Dedifferentiated amniotic fluid mesenchymal stem cell (primary cell): ENCODE data around the gene TRAPPC10.

Source experiments
- DNase-seq: peaks from one replicate; pipeline ENCODE4 v3.0.0-alpha.2; 2016; ENCODE audit errors: extremely low spot score

The TRAPPC10 gene

GRCh38 chr21:44064852-44065403 lies 52.8 kb downstream of the TRAPPC10 start:
- no peak for DNase-seq

DNA sequence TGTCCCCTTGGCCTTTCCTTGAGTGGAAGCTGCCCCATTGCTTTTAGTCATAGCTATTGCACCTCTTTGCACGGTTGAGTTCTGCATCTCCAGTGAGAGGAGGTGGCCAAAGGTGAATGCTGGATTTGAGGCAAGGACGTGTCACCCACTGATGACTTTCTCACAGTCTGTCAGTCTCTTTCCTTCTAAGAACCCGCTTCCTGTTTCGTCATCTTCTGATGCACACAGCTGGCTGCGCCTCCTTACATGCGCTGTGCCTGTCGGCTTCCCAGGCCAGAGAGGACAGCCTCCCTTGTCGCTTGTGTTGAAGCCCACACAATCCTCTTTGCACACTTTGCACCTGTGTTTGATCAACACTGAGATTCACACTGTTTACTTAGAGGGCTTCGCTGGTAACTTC lies 53.3 kb downstream of the TRAPPC10 start:
- no peak for DNase-seq

DNA sequence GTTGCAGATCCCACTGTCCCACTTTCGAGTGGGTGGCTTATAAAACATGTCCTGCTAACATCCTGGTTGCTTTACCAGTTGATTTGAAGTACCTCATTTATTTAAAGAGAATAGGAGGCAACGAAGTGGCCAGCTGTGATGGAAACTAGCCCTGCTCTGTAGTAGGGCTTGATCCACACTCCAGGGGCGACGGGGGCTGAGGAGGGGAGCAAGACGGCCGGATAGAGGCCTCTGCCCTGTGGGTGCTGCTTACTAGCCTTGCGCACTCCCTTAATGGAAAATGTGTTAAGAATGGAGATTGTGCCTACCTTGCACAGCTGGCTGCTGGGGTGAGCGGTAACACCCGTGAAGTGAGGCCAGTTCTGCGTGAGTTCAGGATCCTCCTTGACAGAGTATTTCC lies 54.0 kb downstream of the TRAPPC10 start:
- DNase-seq = no peak

- no peak for DNase-seq
Measured at GRCh38 chr21:44067011-44067839, 55.1 kb downstream of the TRAPPC10 start.

GRCh38 chr21:44070391-44070790 lies 58.3 kb downstream of the TRAPPC10 start:
- no peak for DNase-seq

DNA sequence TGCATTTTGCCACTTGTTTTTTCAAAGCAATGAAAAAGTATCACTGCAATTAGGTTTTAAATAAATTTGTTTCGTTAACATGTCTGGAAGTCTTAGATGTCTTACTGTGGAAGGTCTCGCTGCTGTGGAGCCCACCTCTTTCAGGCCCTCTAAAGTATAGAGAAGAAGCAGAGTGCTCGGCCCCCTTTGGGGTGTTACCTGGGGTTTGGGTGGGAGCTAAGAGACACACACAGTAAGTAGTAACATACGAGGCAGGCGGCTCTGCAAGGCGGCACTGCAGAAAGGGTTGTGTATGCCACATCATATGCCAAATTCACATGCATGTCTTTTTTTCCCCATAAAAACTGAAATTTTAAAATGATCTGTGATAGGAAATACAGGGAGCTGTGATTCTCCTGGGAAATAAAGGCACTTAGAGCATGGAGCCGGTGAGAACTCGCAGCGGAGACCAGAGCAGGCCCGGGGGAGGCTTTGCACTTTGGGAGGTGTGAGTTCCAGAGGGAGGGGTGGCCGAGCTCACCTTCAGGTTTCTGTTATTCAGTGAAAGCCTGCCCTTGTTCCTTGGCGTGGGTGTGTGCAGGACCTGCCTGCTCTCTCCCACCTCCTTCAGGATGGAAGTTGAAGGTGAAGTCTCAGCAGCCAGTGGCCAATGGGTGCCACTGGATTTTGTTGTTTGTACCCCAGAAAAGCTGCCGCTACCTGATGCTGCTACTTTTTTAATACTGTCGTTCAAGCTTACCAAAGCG lies 59.4 kb downstream of the TRAPPC10 start:
- DNase-seq = no peak

- DNase-seq = no peak
Measured at GRCh38 chr21:44072111-44072510, 60.0 kb downstream of the TRAPPC10 start.

DNA sequence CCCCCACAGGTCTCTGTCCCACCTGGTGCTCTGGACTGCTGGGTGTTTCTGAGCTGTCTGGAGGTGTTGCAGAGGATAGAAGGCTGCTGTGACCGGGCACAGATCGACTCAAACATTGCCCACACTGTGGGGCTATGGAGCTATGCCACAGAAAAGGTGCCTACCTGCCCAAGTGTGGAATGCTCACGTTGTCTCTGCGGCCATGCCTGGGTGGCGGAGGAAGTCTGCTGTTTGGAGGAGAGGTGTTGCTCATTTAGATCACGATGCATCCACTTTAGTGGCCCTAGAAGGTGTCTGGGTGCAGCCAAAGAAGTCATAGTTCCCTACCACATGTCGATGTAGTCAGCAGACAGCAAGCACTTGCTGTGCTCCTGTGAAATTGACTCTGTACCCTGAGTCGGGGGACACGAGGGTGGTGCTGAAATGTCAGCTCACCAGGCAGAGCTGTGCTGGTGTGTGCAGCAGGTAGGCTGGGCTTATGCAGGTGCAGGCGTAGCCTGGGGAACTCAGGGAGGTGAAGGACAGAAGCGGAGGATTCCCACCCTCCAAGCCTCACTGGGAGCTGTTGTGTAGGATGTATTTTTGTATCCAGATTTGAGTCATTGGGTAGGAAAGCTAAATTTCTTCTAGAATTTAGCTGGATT lies 62.3 kb downstream of the TRAPPC10 start:
- DNase-seq = no peak

DNA sequence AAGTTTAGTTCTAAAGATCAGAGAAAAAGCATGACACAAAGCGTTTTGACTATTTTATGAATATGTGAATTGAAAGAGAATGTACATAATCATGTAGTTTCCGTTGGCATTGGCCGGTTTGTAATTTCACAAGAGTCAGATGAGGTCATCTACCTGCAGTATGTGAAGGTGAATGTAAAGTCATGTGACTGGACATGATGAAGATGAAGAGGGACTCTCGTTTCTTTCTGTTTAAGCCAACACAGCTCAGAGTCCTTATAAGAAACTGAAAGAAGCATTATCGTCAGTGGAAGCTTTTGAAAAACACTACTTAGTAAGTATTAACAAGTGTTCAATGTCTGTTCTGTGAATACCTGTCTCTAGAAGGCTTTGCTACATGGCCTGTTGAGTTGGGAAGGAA lies 64.2 kb downstream of the TRAPPC10 start:
- no peak for DNase-seq

DNA sequence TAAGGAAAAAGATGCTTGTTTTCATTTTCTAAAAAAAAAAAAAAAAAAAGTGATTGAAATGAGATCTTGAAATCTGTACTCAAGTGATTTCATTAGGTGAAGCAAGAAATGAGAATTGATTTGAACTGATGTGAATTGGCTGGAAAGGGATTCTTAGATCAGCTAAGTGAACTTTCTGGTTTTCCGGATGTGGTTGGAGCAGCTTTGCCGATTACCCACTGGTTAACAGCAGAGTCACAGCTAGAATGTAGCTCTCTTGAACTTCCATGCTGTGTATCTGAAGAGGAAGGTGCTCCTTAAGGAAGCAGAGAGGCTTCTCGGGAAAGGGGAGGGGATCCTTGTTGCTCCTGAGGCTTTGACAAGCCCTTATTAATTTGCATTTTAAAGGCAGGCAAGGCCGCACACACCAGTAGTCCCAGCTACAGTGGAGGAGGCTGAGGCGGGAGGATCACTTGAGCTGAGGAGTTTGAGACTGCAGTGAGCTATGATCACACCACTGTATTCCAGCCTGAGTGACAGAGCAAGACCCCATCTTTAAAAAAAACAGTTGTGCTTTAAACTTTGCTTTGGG lies 66.4 kb downstream of the TRAPPC10 start:
- DNase-seq = no peak

GRCh38 chr21:44079446-44079845 lies 67.3 kb downstream of the TRAPPC10 start:
- DNase-seq = no peak

DNA sequence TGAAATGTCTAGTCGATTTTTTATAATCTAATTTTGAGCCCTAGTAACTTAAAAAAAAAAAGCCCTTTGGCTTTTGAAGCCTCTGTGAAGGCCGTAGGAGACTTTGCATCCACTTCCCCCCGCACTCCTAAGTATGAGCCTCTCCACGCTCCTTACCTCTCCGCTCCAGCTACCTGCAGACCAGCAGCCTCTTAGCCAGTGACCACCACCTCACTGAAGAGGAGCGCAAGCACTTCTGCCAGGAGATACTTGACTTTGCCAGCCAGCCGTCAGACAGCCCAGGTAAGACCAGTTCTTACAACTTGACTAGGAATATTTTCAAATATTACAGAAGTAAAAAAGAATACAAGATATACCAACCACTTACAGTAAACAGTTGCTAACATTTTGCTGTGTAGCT lies 67.7 kb downstream of the TRAPPC10 start:
- DNase-seq = no peak

- no peak for DNase-seq
Measured at GRCh38 chr21:44082648-44083440, 70.7 kb downstream of the TRAPPC10 start.

DNA sequence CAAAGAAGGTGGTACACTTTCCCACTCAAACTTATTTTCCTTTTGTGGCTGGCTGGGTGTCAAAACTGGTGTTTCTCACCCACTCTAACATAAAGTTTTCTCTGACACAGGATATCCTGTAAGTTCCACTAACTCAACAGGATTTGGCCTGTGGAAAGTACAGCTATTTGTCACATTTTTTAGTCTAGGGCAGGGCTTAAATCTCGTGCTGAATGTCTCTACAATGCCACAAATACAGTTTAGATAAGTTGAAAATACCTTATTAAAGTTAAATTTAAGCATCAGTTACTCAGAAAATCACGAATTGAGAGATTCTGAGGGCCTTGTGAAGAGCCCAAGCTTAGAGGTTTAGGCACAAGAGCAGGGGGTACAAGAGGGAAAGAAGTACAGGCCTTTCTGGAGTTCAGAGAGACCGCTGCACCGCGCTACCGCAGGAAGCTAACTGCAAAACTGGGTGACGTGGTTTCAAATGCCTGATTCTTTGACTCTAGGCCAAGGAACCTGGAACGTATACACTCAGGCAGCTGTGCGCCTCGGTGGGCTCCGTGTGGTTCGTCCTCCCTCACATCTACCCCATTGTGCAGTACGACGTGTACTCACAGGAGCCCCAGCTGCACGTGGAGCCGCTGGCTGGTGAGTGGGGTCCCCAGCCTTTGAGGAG lies 71.7 kb downstream of the TRAPPC10 start:
- no peak for DNase-seq

DNA sequence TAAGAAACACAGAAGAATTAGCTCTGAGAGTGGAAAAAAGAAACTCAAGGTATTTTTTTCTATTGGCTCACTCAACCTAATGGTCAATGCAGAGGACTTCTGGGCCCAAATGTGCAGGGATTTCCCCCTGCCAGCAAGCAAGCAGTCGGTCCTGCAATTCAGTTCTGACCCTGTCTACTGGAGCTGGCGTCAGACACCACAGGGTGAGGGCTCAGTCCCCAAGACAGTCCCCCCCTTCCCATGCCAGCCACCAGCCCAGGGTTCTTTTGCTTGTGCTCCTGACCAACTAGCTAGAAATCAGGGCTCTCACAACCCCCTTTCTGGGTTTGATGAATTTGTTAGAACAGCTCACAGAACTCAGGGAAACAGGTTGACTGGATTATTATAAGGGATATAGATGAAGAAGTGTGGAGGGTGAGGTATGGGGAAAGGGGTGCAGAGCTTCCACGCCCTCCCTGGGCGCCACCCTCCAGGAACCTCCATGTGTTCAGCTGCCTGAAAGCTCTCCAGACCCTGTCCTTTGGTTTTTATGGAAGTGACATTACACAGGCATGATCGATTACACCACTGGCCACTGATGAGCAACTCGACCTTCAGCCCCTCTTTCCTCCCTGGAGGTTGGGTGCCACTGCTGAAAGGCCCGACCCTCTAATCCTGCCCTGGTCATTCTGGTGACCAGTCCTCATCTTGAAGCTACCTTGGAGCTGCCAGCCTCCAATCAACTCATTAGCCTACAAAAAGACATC lies 72.6 kb downstream of the TRAPPC10 start:
- no peak for DNase-seq

- no peak for DNase-seq
Measured at GRCh38 chr21:44085491-44086321, 73.6 kb downstream of the TRAPPC10 start.

- DNase-seq = no peak
Measured at GRCh38 chr21:44086636-44087425, 74.7 kb downstream of the TRAPPC10 start.
